HG02763 (cell line): Measurements from ENCODE around the gene OS9.

Experiments
- ATAC-seq: cut with Tn5 transposase; IDR thresholded peaks from one replicate; pipeline ENCODE4 v1.9.1; 2021; ENCODE audit warnings: mild to moderate bottlenecking, moderate library complexity; ENCODE audit not compliant: unreplicated experiment

Gene OS9

GRCh38 chr12:57764662-57765002, 70.7 kb downstream of the OS9 start:
- no peak for ATAC-seq

- peak; percentile 57 for ATAC-seq
These were observed 71.2 kb downstream of the OS9 start for GRCh38 chr12:57765003-57765697.

- ATAC-seq: no peak
These were observed 71.9 kb downstream of the OS9 start for GRCh38 chr12:57765698-57766463.

GRCh38 chr12:57766464-57767304, 72.8 kb downstream of the OS9 start, which contains the start of gene CYP27B1:
CYP27B1 (minus strand) TSS chr12:57767078; CDS start chr12:57767041, 37 bp downstream.
- no peak for ATAC-seq

- ATAC-seq: no peak
These were observed 73.4 kb downstream of the OS9 start for GRCh38 chr12:57767305-57767698.

- no peak for ATAC-seq
These were observed 73.9 kb downstream of the OS9 start for GRCh38 chr12:57767876-57768275.

GRCh38 chr12:57769594-57769993, 75.7 kb downstream of the OS9 start:
- ATAC-seq: no peak

GRCh38 chr12:57770734-57771133, 76.8 kb downstream of the OS9 start:
- no peak for ATAC-seq
